Activated CD8-positive, alpha-beta memory T cell treated with anti-CD3 and anti-CD28 coated beads, Interleukin-2, amount 50 U/mL, for 1 hour (primary cell): ENCODE data around the gene ALB.

Experiments used
- DNase-seq: peaks from one replicate; pipeline ENCODE4 v3.0.0-alpha.2; 2020; ENCODE audit errors: extremely low read depth

The ALB gene

DNA sequence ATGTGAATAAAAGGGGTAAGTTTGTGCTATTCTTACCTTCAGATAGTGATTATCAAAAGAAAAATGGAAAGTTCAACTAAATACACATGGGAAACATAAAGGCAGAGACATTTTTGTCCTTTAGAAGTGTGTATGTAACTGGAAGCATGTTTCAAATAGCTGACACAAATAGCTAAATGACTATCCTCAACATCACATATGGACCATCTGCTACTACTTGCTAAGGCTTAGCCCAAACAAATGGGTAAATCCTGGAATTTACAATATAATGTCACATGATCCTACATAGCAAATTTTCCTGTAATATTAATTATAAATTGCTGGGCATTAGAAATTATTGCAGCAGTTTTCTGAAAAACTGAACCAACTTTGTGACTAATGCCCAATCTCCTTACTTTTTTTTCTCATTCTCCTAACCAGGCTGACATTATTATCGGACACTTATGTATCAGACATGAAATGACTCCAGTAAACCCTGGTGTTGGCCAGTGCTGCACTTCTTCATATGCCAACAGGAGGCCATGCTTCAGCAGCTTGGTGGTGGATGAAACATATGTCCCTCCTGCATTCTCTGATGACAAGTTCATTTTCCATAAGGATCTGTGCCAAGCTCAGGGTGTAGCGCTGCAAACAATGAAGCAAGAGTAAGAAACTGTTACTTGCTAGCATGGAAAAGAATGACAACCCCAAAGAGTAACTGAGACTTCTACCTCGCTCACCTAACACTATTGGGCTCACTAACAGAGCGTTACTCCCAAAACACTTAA, 48.1 kb downstream of the ALB start:
- DNase-seq, result no peak

DNA sequence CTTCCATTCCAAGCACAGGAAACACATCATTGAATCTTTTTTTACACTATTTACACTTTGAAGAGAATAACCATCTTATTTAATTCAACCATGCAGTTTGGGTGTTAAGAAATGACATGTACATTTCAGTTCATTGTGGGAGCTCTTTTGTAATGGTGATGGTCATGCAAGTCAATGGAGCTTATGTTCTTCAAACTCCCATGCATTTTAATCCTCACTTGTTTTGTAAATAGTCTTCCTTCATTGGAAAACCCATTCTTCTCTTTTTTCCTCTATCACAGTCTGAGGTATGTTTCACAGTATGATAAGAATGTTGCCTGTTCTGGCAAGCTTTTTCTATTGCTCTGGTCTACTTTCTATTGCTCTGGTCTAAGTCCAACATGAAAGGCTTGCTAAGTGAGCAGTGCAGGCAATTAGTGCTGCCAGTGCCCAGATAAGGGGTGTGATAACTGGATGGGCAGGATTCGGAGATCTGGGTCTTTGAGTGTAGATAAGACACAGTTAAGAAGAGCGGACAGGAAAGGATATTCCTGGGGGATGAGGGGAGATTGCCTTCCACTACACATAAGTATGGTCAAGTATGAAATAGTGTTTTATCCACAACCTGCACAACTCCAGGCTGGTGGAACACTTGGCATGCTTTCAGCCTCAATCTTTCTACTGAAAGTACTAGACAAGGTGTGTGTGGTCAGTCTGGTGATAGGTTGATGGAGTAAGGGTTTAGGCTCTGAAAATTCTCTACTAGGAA, 49.0 kb downstream of the ALB start:
- no peak for DNase-seq

DNA sequence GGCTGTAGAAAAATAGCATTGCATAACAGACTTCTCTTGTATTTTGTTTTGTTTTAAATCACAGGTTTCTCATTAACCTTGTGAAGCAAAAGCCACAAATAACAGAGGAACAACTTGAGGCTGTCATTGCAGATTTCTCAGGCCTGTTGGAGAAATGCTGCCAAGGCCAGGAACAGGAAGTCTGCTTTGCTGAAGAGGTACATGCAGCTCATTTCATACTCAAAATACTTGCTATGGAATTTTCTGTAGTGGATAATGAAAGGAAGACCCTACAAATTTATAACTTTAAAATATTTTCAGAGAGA, 49.6 kb downstream of the ALB start:
- DNase-seq, result no peak

DNA sequence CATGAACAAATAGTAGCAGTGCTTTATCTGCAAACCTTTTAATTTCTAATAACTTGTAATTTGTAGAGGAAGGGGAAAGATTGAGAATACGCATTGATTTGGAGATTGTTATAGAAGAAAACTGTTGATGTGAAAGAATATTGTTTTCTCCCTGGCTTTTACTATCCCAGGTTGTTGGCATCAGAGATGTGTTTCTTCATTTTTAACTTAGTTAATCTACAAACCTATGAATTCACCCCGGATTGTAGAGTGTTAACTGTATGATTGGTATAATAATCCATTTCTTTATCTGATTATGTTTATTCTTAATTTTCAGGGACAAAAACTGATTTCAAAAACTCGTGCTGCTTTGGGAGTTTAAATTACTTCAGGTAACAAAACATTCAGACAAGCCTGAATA, 50.8 kb downstream of the ALB start:
- no peak for DNase-seq

DNA sequence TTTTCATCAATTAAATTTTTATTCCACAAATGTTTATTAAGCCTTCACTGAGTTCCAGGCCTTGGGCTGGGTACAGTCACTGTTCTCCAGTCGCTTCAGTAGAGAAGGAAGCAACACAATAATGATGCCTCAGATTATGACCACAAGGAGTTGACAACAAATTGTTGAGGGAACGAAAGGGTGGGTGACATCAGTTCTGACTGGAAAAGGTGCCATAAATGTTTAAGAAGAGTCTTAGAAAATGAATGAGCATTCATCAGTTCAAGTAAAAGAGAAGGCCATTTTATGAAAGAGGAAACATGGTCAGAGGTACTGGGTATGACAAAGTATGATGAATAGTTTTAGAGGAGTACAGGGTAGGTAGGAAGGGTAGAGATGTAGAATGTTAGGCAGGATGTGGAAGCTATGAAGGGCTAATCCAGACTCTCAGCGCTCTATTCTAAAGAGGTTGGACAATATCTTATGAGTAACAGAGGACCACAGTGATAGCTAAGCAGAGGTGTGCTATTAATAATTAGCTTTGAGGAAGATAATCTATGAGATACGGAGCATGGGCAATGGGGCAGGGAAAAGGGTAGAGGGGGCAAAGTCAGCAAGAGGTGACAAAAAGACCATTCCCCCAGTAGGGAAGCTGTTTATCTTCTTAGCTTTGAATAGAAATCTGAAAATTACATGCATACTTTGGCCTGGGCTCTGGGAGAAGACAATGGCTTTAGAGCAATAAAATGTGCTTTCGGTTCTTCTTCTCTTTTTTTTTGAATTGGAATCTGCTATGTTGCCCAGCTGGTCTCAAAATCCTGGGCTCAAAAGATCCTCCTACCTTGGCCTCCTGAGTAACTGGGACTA, 52.3 kb downstream of the ALB start:
- no peak for DNase-seq

DNA sequence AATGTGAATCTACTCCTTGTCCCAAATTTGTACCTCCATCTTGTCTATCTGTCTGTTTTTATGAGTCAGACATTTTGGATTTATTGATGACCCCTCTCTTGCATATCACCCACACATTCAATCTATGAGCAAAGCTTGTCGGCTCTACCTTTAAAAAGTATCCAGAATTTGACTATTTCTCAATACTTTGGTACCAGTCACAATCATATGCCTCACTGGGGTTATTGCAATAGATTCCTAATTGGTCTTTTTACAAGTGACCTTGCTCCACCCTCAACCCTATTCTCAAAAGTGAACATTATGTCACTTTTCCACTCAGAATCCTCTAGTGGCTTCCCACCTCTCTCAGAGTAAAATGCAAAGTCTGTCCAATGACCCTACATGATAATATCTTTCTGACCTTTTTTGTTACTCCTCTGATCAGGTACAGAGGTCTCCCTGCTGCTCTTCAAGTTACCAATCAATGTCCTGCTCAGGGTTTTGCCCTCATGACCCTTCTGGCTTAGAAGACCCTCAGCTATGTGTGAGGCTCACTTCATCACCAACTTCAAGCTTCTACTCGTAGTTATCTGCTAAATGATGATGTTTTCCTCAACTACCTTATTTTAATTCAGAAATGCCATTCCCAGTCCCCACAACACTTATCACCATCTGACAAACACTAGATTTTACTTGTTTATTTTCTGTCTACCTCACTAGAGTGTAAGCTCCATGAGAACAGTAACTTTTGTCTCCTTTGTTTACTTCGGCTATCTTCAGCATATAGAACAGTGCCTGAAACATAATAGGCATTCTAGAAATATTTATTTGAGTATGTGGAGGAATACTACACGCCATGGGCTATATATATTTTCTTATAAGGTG, 54.3 kb downstream of the ALB start:
- DNase-seq, result no peak

DNA sequence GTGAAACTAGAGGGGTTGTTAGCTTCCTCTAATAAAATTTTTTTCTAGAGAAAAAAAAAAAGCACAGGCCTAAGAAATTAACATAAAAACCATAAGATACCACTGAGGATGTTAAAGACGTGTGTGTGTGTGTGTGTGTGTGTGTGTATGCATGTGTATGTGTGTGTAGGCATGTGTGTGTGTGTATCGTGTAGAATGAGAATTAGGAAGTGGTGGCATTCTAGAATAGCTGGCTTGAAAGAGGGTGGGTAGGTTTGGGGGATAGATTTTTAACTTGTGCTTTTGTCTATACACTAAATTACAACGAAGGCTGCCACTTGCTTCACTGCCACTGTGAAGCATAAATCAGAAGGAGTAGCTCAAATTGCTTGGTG, 54.9 kb downstream of the ALB start:
- DNase-seq, result no peak

DNA sequence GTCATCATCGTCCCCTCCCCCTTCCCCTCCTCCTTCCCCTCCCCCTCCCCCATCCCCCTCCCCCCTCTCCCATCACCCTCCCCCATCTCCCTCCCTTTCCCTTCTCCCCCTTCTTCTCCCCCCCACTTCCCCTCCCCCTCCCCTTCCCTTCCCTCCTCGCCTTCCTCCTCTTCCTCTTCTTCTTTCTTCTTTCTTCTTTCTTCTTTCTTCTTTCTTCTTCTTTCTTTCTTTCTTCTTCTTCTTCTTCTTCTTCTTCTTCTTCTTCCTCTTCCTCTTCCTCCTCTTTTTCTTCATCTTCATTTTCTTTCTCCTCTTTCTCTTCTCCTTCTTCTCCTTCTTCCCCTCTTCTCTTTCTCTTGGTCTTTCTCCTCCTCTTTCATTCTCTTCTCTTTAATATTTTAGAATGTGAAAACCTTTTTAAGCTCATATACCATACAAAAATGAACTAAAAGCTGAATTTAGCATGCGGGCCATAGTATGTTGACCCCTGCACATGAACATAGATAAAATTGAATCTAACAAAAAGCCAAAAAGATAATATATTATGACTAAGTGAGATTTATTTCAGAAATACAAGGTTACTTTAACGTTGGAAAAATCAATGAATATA, 56.9 kb downstream of the ALB start:
- DNase-seq, result no peak

DNA sequence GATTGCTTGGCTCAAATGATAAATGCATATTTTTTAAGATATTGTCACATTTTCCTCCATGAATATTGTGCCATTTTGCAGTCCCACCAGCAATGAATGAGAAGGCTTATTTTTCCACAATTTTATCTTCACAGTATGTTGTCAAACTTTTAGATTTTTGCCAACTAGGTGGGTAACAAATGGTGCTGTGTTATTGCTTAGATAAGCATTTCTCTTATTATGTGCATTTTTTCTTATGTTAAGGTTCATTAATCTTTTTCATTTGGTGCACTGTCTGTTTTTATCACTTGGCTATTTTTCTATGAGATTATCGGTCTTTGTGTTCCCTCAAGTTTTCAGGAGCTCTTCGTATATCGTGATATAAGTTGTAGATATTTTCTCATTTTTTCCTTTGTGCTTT, 64.1 kb downstream of the ALB start:
- DNase-seq, result no peak

DNA sequence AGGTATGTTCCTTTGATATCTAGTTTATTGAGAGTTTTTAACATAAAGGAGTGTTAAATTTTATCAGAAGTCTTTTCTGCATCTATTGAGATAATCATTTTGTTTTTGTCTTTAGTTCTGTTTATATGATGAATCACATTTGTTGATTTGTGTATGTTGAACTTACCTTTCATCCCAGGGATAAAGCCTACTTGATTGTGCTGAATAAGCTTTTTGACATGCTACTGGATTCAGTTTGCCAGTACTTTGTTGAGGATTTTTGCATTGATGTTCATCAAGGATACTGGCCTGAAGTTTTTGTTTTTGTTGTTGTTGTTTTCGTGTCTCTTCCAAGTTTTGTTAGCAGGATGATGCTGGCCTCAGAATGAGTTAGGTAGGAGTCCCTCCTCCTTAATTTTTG, 66.6 kb downstream of the ALB start:
- no peak for DNase-seq
